ENCODE data around the gene CCNI2.

DNA sequence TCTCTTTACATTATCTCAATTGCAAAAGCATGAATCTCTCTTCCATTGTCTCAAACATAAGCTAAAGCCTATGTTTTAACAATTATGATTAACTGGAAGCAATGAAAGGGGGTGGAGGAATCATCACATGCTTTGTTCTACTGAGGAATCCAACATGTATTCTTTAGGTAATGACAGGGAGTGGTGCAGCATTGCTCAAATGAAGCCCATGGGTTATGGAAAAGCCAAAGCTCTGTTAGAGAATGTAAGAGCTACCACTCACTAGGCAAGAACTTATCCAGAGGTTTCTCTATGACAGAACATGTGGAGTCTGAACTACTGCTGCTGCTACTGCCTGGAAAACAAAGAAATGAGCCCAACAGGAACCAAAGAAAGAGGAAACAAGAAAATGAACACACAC is 38.6 kb upstream of the CCNI2 start:
- TF ChIP-seq POLR2AphosphoS5 (IDR thresholded peaks at IDR 0.05; ENCODE audit: low read depth, low read length) (no peak), SIN3A (IDR thresholded peaks at IDR 0.05; ENCODE audit: borderline replicate concordance, insufficient read depth, low read length) (no peak), TAF1 (IDR thresholded peaks at IDR 0.05; ENCODE audit: borderline replicate concordance, insufficient read depth, low read length) (no peak), FOXP2 (optimal IDR thresholded peaks at IDR 0.05; ENCODE audit: borderline replicate concordance, extremely low read depth, extremely low read length, insufficient read depth) (no peak)
- TF ChIP-seq, protein P1, sequence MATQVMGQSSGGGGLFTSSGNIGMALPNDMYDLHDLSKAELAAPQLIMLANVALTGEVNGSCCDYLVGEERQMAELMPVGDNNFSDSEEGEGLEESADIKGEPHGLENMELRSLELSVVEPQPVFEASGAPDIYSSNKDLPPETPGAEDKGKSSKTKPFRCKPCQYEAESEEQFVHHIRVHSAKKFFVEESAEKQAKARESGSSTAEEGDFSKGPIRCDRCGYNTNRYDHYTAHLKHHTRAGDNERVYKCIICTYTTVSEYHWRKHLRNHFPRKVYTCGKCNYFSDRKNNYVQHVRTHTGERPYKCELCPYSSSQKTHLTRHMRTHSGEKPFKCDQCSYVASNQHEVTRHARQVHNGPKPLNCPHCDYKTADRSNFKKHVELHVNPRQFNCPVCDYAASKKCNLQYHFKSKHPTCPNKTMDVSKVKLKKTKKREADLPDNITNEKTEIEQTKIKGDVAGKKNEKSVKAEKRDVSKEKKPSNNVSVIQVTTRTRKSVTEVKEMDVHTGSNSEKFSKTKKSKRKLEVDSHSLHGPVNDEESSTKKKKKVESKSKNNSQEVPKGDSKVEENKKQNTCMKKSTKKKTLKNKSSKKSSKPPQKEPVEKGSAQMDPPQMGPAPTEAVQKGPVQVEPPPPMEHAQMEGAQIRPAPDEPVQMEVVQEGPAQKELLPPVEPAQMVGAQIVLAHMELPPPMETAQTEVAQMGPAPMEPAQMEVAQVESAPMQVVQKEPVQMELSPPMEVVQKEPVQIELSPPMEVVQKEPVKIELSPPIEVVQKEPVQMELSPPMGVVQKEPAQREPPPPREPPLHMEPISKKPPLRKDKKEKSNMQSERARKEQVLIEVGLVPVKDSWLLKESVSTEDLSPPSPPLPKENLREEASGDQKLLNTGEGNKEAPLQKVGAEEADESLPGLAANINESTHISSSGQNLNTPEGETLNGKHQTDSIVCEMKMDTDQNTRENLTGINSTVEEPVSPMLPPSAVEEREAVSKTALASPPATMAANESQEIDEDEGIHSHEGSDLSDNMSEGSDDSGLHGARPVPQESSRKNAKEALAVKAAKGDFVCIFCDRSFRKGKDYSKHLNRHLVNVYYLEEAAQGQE (IDR thresholded peaks at IDR 0.05; ENCODE audit: insufficient read depth in 1 of 2, low read depth in 2 of 2, low read length in 2 of 2), result no peak
